ENCODE results near the gene ZHX3.

Gene ZHX3

DNA sequence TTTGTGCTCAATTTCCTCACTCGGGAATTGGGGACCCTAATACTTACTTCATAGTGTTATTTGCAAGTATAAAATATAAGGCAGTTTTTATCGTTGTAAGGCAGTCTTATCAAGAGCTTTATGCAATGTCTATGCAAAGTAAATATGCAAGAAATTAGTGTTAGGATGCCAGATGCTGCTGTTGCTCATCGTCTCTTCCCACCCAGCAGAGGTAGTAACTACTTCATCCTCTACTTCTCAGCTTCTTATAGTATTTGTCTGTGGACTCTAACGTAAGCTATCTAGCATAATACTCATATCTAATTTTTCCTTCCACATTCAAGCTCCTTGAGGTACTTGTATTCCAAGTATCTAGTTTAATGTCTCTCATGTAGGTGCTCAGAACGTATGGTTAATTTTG lies 168.6 kb downstream of the ZHX3 start:
- H3K27ac ChIP-seq (replicated peaks): no peak overlapping the region
- no peak overlapping the region for H3K4me3 ChIP-seq (replicated peaks; ENCODE audit: insufficient read depth, low read length)
- TF ChIP-seq, protein P1, sequence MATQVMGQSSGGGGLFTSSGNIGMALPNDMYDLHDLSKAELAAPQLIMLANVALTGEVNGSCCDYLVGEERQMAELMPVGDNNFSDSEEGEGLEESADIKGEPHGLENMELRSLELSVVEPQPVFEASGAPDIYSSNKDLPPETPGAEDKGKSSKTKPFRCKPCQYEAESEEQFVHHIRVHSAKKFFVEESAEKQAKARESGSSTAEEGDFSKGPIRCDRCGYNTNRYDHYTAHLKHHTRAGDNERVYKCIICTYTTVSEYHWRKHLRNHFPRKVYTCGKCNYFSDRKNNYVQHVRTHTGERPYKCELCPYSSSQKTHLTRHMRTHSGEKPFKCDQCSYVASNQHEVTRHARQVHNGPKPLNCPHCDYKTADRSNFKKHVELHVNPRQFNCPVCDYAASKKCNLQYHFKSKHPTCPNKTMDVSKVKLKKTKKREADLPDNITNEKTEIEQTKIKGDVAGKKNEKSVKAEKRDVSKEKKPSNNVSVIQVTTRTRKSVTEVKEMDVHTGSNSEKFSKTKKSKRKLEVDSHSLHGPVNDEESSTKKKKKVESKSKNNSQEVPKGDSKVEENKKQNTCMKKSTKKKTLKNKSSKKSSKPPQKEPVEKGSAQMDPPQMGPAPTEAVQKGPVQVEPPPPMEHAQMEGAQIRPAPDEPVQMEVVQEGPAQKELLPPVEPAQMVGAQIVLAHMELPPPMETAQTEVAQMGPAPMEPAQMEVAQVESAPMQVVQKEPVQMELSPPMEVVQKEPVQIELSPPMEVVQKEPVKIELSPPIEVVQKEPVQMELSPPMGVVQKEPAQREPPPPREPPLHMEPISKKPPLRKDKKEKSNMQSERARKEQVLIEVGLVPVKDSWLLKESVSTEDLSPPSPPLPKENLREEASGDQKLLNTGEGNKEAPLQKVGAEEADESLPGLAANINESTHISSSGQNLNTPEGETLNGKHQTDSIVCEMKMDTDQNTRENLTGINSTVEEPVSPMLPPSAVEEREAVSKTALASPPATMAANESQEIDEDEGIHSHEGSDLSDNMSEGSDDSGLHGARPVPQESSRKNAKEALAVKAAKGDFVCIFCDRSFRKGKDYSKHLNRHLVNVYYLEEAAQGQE (IDR thresholded peaks at IDR 0.05; ENCODE audit: insufficient replicate concordance, low read depth): no peak
- TF ChIP-seq POLR2AphosphoS5 (IDR thresholded peaks at IDR 0.05; ENCODE audit: low read depth) (no peak), GABPA (IDR thresholded peaks at IDR 0.05; ENCODE audit: low read depth) (no peak), SPI1 (IDR thresholded peaks at IDR 0.05; ENCODE audit: borderline replicate concordance, low read depth) (no peak)
- TF ChIP-seq, protein P2, sequence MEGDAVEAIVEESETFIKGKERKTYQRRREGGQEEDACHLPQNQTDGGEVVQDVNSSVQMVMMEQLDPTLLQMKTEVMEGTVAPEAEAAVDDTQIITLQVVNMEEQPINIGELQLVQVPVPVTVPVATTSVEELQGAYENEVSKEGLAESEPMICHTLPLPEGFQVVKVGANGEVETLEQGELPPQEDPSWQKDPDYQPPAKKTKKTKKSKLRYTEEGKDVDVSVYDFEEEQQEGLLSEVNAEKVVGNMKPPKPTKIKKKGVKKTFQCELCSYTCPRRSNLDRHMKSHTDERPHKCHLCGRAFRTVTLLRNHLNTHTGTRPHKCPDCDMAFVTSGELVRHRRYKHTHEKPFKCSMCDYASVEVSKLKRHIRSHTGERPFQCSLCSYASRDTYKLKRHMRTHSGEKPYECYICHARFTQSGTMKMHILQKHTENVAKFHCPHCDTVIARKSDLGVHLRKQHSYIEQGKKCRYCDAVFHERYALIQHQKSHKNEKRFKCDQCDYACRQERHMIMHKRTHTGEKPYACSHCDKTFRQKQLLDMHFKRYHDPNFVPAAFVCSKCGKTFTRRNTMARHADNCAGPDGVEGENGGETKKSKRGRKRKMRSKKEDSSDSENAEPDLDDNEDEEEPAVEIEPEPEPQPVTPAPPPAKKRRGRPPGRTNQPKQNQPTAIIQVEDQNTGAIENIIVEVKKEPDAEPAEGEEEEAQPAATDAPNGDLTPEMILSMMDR (IDR thresholded peaks at IDR 0.05; ENCODE audit: insufficient read depth, low read length): no peak
- no peak for DNase-seq (ENCODE audit: low read depth in 1 of 2, low spot score in 1 of 2)
- no peaks in the 10 kb centered on the region for H3K27me3 ChIP-seq (ENCODE audit: insufficient read depth, poor library complexity, severe bottlenecking)

DNA sequence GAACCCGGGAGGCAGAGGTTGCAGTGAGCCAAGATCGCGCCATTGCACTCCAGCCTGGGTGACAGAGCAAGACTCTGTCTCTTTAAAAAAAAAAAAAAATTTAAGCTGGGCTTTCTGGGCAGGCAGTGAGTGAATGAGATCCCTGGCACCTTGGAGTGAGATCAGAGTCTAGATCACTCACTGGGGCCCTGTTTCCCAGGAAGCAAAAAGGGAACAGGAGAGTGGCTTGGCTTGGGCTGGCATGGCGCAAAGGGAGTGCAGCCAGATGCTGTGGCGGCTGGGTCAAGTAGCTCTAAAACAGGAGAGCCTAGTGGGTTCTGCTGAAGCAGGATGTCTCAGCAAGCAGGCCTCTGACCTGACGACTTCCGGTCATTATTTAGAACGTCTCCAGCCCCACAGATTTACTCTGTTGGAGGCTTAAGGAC lies 169.8 kb downstream of the ZHX3 start:
- TF ChIP-seq GABPA (IDR thresholded peaks at IDR 0.05; ENCODE audit: low read depth): no peak
- TF ChIP-seq SPI1 (IDR thresholded peaks at IDR 0.05; ENCODE audit: borderline replicate concordance, low read depth): no peak
- TF ChIP-seq, protein P2 (IDR thresholded peaks at IDR 0.05; ENCODE audit: insufficient read depth, low read length): no peak
- TF ChIP-seq, protein P1 (IDR thresholded peaks at IDR 0.05; ENCODE audit: insufficient replicate concordance, low read depth): no peak
- TF ChIP-seq POLR2AphosphoS5 (IDR thresholded peaks at IDR 0.05; ENCODE audit: low read depth): no peak
- Histone ChIP-seq H3K27me3 (ENCODE audit: insufficient read depth, poor library complexity, severe bottlenecking) (no peaks in the 10 kb centered on the region), H3K4me3 (replicated peaks; ENCODE audit: insufficient read depth, low read length) (no peak overlapping the region), H3K27ac (replicated peaks) (no peak overlapping the region)
- DNase-seq (ENCODE audit: low read depth in 1 of 2, low spot score in 1 of 2): no peak

DNA sequence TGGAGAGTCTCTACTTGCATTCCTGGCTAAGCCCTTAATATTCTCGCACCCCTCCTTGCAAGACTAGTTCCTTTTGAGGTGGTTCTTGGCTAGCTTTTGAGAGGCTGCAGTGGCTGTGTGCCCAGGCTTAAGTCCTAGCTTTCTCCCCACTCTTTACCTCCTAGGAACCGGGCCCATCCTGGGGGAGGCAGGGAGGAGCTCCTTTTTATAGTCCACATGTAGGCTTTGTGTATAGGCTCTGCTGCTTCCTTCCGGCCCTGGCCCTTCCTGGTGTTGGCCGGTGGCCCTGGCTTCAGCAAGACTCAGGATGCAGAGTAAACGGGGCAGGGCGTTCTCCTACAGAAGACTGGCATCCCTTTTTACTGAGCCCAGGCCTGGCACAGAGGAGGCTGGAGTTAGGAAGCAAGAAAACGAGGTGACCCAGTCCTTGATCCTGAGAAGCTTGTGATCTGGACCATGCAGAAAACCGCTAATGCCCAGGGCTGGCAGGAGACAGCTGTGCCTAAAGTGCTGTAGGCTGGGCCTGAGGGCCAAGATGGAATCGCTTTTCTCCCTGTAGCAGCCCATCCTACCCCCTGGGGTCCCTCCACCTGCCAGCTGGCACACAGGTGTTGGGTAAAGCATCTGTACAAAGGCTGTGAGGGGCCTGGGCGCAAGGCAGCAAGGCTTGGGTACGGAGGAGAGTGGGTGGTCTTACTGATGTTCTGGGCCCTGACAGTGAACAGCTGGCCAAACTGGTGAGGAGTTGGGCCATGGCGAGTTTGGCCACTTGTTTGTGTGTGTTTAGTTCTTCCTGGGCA lies 171.5 kb downstream of the ZHX3 start:
- no peak overlapping the region for H3K4me3 ChIP-seq (replicated peaks; ENCODE audit: insufficient read depth, low read length)
- TF ChIP-seq, protein P2 (IDR thresholded peaks at IDR 0.05; ENCODE audit: insufficient read depth, low read length): no peak
- TF ChIP-seq SPI1 (IDR thresholded peaks at IDR 0.05; ENCODE audit: borderline replicate concordance, low read depth) (no peak), POLR2AphosphoS5 (IDR thresholded peaks at IDR 0.05; ENCODE audit: low read depth) (no peak), GABPA (IDR thresholded peaks at IDR 0.05; ENCODE audit: low read depth) (no peak)
- TF ChIP-seq, protein P1 (IDR thresholded peaks at IDR 0.05; ENCODE audit: insufficient replicate concordance, low read depth): no peak
- no peaks in the 10 kb centered on the region for H3K27me3 ChIP-seq (ENCODE audit: insufficient read depth, poor library complexity, severe bottlenecking)
- DNase-seq (ENCODE audit: low read depth in 1 of 2, low spot score in 1 of 2): no peak
- no peak overlapping the region for H3K27ac ChIP-seq (replicated peaks)
